Mesenchymal stem cell (in vitro differentiated cells and primary cell): ENCODE results near the gene ECD.
A peak's percentile ranks its signal among the peaks of the same experiment; 100 is the strongest.

Experiments used
- DNase-seq: peaks from one replicate; pipeline ENCODE4 v3.0.0-alpha.2; 2013
- H2AFZ ChIP-seq: one replicate; pipeline ENCODE4 v1.6.1; 2013; ENCODE audit warnings: low read depth, mild to moderate bottlenecking, control low read depth, inconsistent platforms, low read length, moderate library complexity
- H2AK5ac ChIP-seq: 2 replicates; pipeline ENCODE4 v1.6.1; 2013; ENCODE audit warnings: low read length, moderate library complexity, mild to moderate bottlenecking, inconsistent platforms; ENCODE audit not compliant: severe bottlenecking
- H2BK120ac ChIP-seq: one replicate; pipeline ENCODE4 v1.6.1; 2013; ENCODE audit warnings: low read depth, mild to moderate bottlenecking, inconsistent platforms, low read length, moderate library complexity
- H2BK12ac ChIP-seq, 2 experiments: one replicate each; pipeline ENCODE4 v1.6.1; 2013; ENCODE audit warnings: inconsistent platforms in 2 of 2, low read length in 2 of 2, mild to moderate bottlenecking in 2 of 2, moderate library complexity in 2 of 2, control low read depth in 1 of 2
- H2BK15ac ChIP-seq: one replicate; pipeline ENCODE4 v1.6.1; 2013; ENCODE audit warnings: mild to moderate bottlenecking, low read depth, inconsistent platforms; ENCODE audit not compliant: poor library complexity, severe bottlenecking
- H2BK5ac ChIP-seq: 2 replicates; pipeline ENCODE4 v1.6.1; 2013; ENCODE audit warnings: low read depth, mild to moderate bottlenecking, low read length, control low read depth, inconsistent platforms; ENCODE audit not compliant: poor library complexity, severe bottlenecking
- H3K14ac ChIP-seq, 2 experiments: one replicate each; pipeline ENCODE4 v1.6.1; 2013; ENCODE audit warnings: inconsistent platforms in 2 of 2, low read length in 2 of 2, control low read depth in 1 of 2, mild to moderate bottlenecking in 1 of 2, moderate library complexity in 1 of 2
- H3K18ac ChIP-seq, 2 experiments: one replicate each; pipeline ENCODE4 v1.6.1; 2013; ENCODE audit warnings: inconsistent platforms in 2 of 2, low read length in 2 of 2, control low read depth in 1 of 2, low read depth in 1 of 2, mild to moderate bottlenecking in 1 of 2
- H3K23ac ChIP-seq, 2 experiments: one replicate each; pipeline ENCODE4 v1.6.1; 2013; ENCODE audit warnings: inconsistent platforms in 2 of 2, low read length in 2 of 2, mild to moderate bottlenecking in 2 of 2, moderate library complexity in 2 of 2, control low read depth in 1 of 2
- H3K27ac ChIP-seq: 2 replicates; pipeline ENCODE4 v1.5.1; 2013; ENCODE audit warnings: mild to moderate bottlenecking, moderate library complexity, low read length, control low read depth, inconsistent platforms; ENCODE audit not compliant: poor library complexity, severe bottlenecking
- H3K27me3 ChIP-seq, 2 experiments: 2 replicates each; pipeline versions ENCODE4 v1.6.1 to v1.7.0; 2013; ENCODE audit warnings: low read length in 2 of 2, mild to moderate bottlenecking in 2 of 2, moderate library complexity in 2 of 2, control low read depth in 1 of 2, inconsistent platforms in 1 of 2; ENCODE audit not compliant: control insufficient read depth in 1 of 2, insufficient read depth in 1 of 2
- H3K36me3 ChIP-seq, 2 experiments: 2 replicates each; pipeline versions ENCODE4 v1.6.1 to v1.7.0; 2013; ENCODE audit warnings: low read length in 2 of 2, control low read depth in 1 of 2, inconsistent platforms in 1 of 2, low read depth in 1 of 2, mild to moderate bottlenecking in 1 of 2; ENCODE audit not compliant: insufficient read depth in 2 of 2, control insufficient read depth in 1 of 2
- H3K4ac ChIP-seq, 2 experiments: one replicate each; pipeline ENCODE4 v1.6.1; 2013; ENCODE audit warnings: inconsistent platforms in 2 of 2, low read length in 2 of 2, mild to moderate bottlenecking in 2 of 2, moderate library complexity in 2 of 2, control low read depth in 1 of 2, low read depth in 1 of 2
- H3K4me1 ChIP-seq: 2 replicates; pipeline ENCODE4 v1.6.1; 2013; ENCODE audit warnings: low read depth, low read length, control low read depth; ENCODE audit not compliant: control insufficient read depth, insufficient read depth
- H3K4me2 ChIP-seq: 2 replicates; pipeline ENCODE4 v1.6.1; 2013; ENCODE audit warnings: low read length, mild to moderate bottlenecking, inconsistent platforms; ENCODE audit not compliant: poor library complexity, severe bottlenecking
- H3K4me3 ChIP-seq, 2 experiments: 2 replicates each; pipeline versions ENCODE4 v1.5.1 to v1.7.0; 2013; ENCODE audit warnings: low read length in 2 of 2, mild to moderate bottlenecking in 2 of 2, control low read depth in 1 of 2, low read depth in 1 of 2; ENCODE audit not compliant: insufficient read depth in 1 of 2
- H3K79me1 ChIP-seq: replicated peaks from 2 replicates; pipeline ENCODE4 v1.6.1; 2013; ENCODE audit warnings: mild to moderate bottlenecking, control low read depth, low read length, inconsistent platforms; ENCODE audit not compliant: poor library complexity, severe bottlenecking
- H3K9ac ChIP-seq: 2 replicates; pipeline ENCODE4 v1.7.0; 2013; ENCODE audit warnings: mild to moderate bottlenecking, low read length, moderate library complexity
- H3K9me3 ChIP-seq: 2 replicates; pipeline ENCODE4 v1.7.0; 2013; ENCODE audit warnings: mild to moderate bottlenecking, low read length; ENCODE audit not compliant: control insufficient read depth
- H4K8ac ChIP-seq: one replicate; pipeline ENCODE4 v1.6.1; 2013; ENCODE audit warnings: inconsistent platforms, mild to moderate bottlenecking, low read length, moderate library complexity
- H4K91ac ChIP-seq: one replicate; pipeline ENCODE4 v1.6.1; 2013; ENCODE audit warnings: mild to moderate bottlenecking, low read length, inconsistent platforms
- WGBS: methylation state at CpG from one replicate; pipeline ENCODE4 v1.1.7; 2013; ENCODE audit warnings: mixed read lengths; 5-methylcytosine and 5-hydroxymethylcytosine counted together

The ECD gene

DNA sequence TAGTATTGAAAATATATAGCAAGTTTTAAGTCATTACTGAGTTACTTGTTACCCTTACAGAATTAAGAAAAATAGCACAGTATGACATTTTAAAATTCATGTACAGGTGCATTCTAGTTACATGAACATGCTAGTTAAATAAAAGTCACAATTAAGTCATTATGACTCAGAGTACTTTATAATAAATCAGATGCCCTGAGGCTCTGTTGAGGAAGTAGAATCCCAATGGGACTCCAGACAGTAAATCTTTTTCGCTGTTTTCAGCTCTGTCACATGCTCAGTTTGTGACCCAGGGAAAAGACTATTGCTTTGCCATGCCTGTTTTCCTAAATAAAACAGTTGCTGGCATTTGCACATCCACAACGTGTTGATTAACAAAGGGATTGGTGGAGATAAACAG, 36.5 kb downstream of the ECD start:
- no peak overlapping the region for H2BK15ac ChIP-seq
- WGBS, result 27% methylated on average over 1 of the region's 2 CpGs
- no peaks in the 10 kb centered on the region for H3K4me1 ChIP-seq
- no peak overlapping the region for H3K9ac ChIP-seq
- no peak overlapping the region for H3K18ac ChIP-seq
- no peak overlapping the region for H2BK5ac ChIP-seq
- no peaks in the 10 kb centered on the region for H3K9me3 ChIP-seq
- DNase-seq, result peak; percentile 28
- no peak overlapping the region for H4K91ac ChIP-seq
- H3K14ac ChIP-seq, result no peak overlapping the region
- H3K36me3 ChIP-seq, result peaks cover 14 to 87% of the 10 kb centered on the region in 2 experiments
- H3K27me3 ChIP-seq, result no peaks in the 10 kb centered on the region
- H3K4me3 ChIP-seq, result no peak overlapping the region
- no peak overlapping the region for H3K27ac ChIP-seq
- no peak overlapping the region for H3K4me2 ChIP-seq
- no peak overlapping the region for H2AK5ac ChIP-seq
- no peak overlapping the region for H2AFZ ChIP-seq
- no peak overlapping the region for H2BK120ac ChIP-seq
- peaks cover 13% of the 10 kb centered on the region for H3K79me1 ChIP-seq
- H3K23ac ChIP-seq, result no peak overlapping the region
- no peak overlapping the region for H2BK12ac ChIP-seq
- no peak overlapping the region for H3K4ac ChIP-seq
- no peak overlapping the region for H4K8ac ChIP-seq

DNA sequence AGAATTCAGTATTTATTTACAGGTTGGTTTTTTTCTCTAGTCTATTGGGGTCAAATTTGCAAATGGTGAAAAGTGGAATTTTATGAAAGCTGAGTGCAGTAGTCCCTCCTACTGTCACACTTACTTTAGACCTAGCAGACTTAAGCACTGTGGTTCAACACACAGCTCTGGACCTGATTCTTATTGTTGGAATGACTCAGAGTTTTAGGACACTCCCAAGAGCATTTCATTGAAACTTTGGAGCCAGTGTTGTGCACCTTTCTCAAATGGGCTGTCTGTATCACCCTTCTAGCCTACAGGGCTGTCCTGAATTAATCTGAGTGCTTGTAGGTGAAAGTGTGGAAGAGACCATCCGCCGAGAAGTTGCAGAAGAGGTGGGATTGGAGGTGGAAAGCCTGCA, 41.5 kb downstream of the ECD start:
- H3K23ac ChIP-seq, result no peak overlapping the region
- H2BK12ac ChIP-seq, result no peak overlapping the region
- no peak overlapping the region for H3K18ac ChIP-seq
- H3K4ac ChIP-seq, result no peak overlapping the region
- no peaks in the 10 kb centered on the region for H3K9me3 ChIP-seq
- H4K8ac ChIP-seq, result no peak overlapping the region
- peaks cover 27 to 75% of the 10 kb centered on the region in 2 experiments for H3K36me3 ChIP-seq
- H3K4me1 ChIP-seq, result peaks cover 1% of the 10 kb centered on the region
- no peak overlapping the region for H2AK5ac ChIP-seq
- H3K4me2 ChIP-seq, result no peak overlapping the region
- H2BK5ac ChIP-seq, result no peak overlapping the region
- no peak for DNase-seq
- H2AFZ ChIP-seq, result no peak overlapping the region
- H3K4me3 ChIP-seq, result no peak overlapping the region
- H2BK15ac ChIP-seq, result no peak overlapping the region
- H3K14ac ChIP-seq, result no peak overlapping the region
- no peak overlapping the region for H4K91ac ChIP-seq
- peaks cover 15% of the 10 kb centered on the region for H3K79me1 ChIP-seq
- H3K27ac ChIP-seq, result no peak overlapping the region
- 100% methylated on average over 2 of the region's 2 CpGs for WGBS
- H2BK120ac ChIP-seq, result no peak overlapping the region
- no peaks in the 10 kb centered on the region for H3K27me3 ChIP-seq
- no peak overlapping the region for H3K9ac ChIP-seq

DNA sequence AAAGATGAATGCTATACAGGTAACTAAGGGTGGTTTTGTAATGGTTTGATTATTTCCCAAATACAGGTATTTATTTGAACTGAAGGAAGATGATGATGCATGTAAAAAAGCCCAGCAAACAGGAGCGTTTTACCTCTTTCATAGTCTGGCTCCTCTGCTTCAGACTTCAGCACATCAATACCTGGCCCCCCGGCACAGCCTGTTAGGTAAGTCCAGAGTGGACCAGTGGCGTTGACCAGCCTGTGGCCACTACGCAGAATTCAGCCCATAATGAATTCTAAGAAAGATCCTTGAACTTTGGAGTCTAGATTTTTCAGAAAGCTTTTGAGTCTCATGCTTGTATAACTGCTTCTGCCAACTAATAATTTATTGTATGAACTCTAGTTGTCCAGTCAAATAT, 47.9 kb downstream of the ECD start:
- Histone ChIP-seq H4K91ac (no peak overlapping the region), H2AFZ (no peak overlapping the region), H3K23ac (no peak overlapping the region), H3K79me1 (peaks cover 9% of the 10 kb centered on the region), H3K4me2 (no peak overlapping the region), H3K18ac (no peak overlapping the region), H3K4me1 (peaks cover 4% of the 10 kb centered on the region), H3K9me3 (no peaks in the 10 kb centered on the region), H2AK5ac (no peak overlapping the region), H3K27me3 (no peaks in the 10 kb centered on the region), H3K36me3 (peaks cover 6 to 36% of the 10 kb centered on the region in 2 experiments), H3K27ac (no peak overlapping the region), H2BK120ac (no peak overlapping the region), H3K4me3 (no peak overlapping the region), H4K8ac (no peak overlapping the region), H3K4ac (no peak overlapping the region), H3K14ac (no peak overlapping the region), H2BK15ac (no peak overlapping the region), H2BK5ac (no peak overlapping the region), H3K9ac (no peak overlapping the region), H2BK12ac (no peak overlapping the region)
- WGBS, result 100% methylated on average over 4 of the region's 4 CpGs
- DNase-seq, result no peak

DNA sequence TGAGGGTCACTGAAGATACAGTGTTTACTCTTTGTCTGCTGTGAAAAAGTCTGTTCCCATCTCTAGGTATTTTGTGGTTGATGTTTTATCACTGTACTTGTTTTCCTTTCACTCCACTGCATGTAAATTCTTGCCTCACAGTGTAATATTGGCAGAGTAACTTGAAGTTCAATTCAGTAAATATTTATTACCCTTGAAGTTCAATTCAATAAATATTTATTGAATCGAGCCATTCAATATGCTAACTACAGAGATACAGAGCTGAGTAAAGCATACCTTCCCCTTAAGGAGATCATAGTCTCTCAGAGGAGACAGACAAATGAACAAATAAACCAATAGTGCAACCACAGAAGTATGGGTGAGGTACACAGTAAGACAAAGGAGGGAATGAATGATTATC, 48.4 kb downstream of the ECD start:
- H3K4me3 ChIP-seq, result no peak overlapping the region
- H3K27ac ChIP-seq, result no peak overlapping the region
- no peak overlapping the region for H2BK15ac ChIP-seq
- peaks cover 9% of the 10 kb centered on the region for H3K79me1 ChIP-seq
- H3K4me1 ChIP-seq, result peaks cover 4% of the 10 kb centered on the region
- no peak overlapping the region for H3K23ac ChIP-seq
- no peak overlapping the region for H3K18ac ChIP-seq
- H2BK12ac ChIP-seq, result no peak overlapping the region
- WGBS, result no CpG with 5 or more reads among the region's 1 CpG
- H2AK5ac ChIP-seq, result no peak overlapping the region
- H3K36me3 ChIP-seq, result peaks cover 5 to 31% of the 10 kb centered on the region in 2 experiments
- H4K8ac ChIP-seq, result no peak overlapping the region
- DNase-seq, result no peak
- H4K91ac ChIP-seq, result no peak overlapping the region
- H3K9ac ChIP-seq, result no peak overlapping the region
- no peak overlapping the region for H2AFZ ChIP-seq
- H2BK120ac ChIP-seq, result no peak overlapping the region
- H3K4me2 ChIP-seq, result no peak overlapping the region
- no peaks in the 10 kb centered on the region for H3K27me3 ChIP-seq
- H3K9me3 ChIP-seq, result no peaks in the 10 kb centered on the region
- no peak overlapping the region for H3K14ac ChIP-seq
- no peak overlapping the region for H2BK5ac ChIP-seq
- H3K4ac ChIP-seq, result no peak overlapping the region
